HCT116 (cell line): Measurements from ENCODE around the gene SLC7A1.

Source experiments
- CEBPB ChIP-seq: IDR thresholded peaks from 2 replicates; pipeline ENCODE4 v1.6.1; 2012; ENCODE audit warnings: low read depth
- CTCF ChIP-seq, 3 experiments: fragments of 200-600 bp in 1 of 3; sonication (generic) in 1 of 3; IDR thresholded peaks in 2 of 3; conservative IDR thresholded peaks in 1 of 3; 2 replicates each; pipeline ENCODE4 v1.5.1; 2012 to 2017; ENCODE audit warnings: low read depth in 2 of 3, low read length in 2 of 3, antibody characterized with exemption in 1 of 3, borderline replicate concordance in 1 of 3, control low read depth in 1 of 3, mild to moderate bottlenecking in 1 of 3, mixed read lengths in 1 of 3, mixed run types in 1 of 3, moderate library complexity in 1 of 3; ENCODE audit not compliant: insufficient read depth in 1 of 3
- EGR1 ChIP-seq: IDR thresholded peaks from 2 replicates; pipeline ENCODE4 v1.6.1; 2012; ENCODE audit warnings: low read depth
- EZH2phosphoT487 ChIP-seq: fragments of 200-600 bp; IDR thresholded peaks from 2 replicates; pipeline ENCODE4 v1.6.1; 2018; ENCODE audit warnings: antibody characterized with exemption, borderline replicate concordance
- JUND ChIP-seq: IDR thresholded peaks from 2 replicates; pipeline ENCODE4 v1.6.1; 2012
- MAX ChIP-seq: IDR thresholded peaks from 2 replicates; pipeline ENCODE4 v1.6.1; 2012
- POLR2A ChIP-seq: IDR thresholded peaks from 2 replicates; pipeline ENCODE4 v1.7.0; 2011; ENCODE audit warnings: borderline replicate concordance; ENCODE audit not compliant: insufficient read depth, insufficient read length; ENCODE audit errors: extremely low read depth
- POLR2AphosphoS5 ChIP-seq: IDR thresholded peaks from 2 replicates; pipeline ENCODE4 v1.6.1; 2011; ENCODE audit warnings: mild to moderate bottlenecking, low read depth, low read length, moderate library complexity
- SIN3A ChIP-seq: IDR thresholded peaks from 2 replicates; pipeline ENCODE4 v1.6.1; 2012; ENCODE audit warnings: low read depth
- SRF ChIP-seq: IDR thresholded peaks from 2 replicates; pipeline ENCODE4 v1.6.1; 2012; ENCODE audit warnings: low read depth
- YY1 ChIP-seq: IDR thresholded peaks from 2 replicates; pipeline ENCODE4 v1.6.1; 2011; ENCODE audit warnings: low read length, low read depth, moderate library complexity, mild to moderate bottlenecking; ENCODE audit not compliant: insufficient replicate concordance; ENCODE audit errors: extremely low read depth
- ZNF274 ChIP-seq: fragments of 200-500 bp; sonication (Bioruptor generic); IDR thresholded peaks from 2 replicates; pipeline ENCODE4 v1.6.1; 2014; ENCODE audit warnings: mild to moderate bottlenecking, low read depth, low read length, inconsistent platforms
- TF ChIP-seq, protein P1 (sequence below): IDR thresholded peaks from 2 replicates; pipeline ENCODE4 v1.6.1; 2012; ENCODE audit warnings: low read depth

GRCh38 chr13:29504691-29505090 is 90.8 kb downstream of the SLC7A1 start:
- TF ChIP-seq EGR1, result no peak
- TF ChIP-seq CTCF (IDR thresholded peaks at IDR 0.05 in 2 of 3, conservative IDR thresholded peaks at IDR 0.05 in 1 of 3; ENCODE audit: borderline replicate concordance in 1 of 3, insufficient read depth in 1 of 3, low read depth in 2 of 3, low read length in 2 of 3), result no peak
- TF ChIP-seq CEBPB, result no peak
- no peak for TF ChIP-seq POLR2A
- TF ChIP-seq MAX, result no peak
- no peak for TF ChIP-seq YY1
- TF ChIP-seq, protein P1, sequence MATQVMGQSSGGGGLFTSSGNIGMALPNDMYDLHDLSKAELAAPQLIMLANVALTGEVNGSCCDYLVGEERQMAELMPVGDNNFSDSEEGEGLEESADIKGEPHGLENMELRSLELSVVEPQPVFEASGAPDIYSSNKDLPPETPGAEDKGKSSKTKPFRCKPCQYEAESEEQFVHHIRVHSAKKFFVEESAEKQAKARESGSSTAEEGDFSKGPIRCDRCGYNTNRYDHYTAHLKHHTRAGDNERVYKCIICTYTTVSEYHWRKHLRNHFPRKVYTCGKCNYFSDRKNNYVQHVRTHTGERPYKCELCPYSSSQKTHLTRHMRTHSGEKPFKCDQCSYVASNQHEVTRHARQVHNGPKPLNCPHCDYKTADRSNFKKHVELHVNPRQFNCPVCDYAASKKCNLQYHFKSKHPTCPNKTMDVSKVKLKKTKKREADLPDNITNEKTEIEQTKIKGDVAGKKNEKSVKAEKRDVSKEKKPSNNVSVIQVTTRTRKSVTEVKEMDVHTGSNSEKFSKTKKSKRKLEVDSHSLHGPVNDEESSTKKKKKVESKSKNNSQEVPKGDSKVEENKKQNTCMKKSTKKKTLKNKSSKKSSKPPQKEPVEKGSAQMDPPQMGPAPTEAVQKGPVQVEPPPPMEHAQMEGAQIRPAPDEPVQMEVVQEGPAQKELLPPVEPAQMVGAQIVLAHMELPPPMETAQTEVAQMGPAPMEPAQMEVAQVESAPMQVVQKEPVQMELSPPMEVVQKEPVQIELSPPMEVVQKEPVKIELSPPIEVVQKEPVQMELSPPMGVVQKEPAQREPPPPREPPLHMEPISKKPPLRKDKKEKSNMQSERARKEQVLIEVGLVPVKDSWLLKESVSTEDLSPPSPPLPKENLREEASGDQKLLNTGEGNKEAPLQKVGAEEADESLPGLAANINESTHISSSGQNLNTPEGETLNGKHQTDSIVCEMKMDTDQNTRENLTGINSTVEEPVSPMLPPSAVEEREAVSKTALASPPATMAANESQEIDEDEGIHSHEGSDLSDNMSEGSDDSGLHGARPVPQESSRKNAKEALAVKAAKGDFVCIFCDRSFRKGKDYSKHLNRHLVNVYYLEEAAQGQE, result no peak
- TF ChIP-seq ZNF274, result no peak
- no peak for TF ChIP-seq EZH2phosphoT487
- no peak for TF ChIP-seq JUND
- TF ChIP-seq POLR2AphosphoS5, result no peak
- no peak for TF ChIP-seq SRF
- no peak for TF ChIP-seq SIN3A
